IPS-20b (cell line): ENCODE results near the gene CST9L.

Experiments
- H3K27ac ChIP-seq: one replicate; pipeline ENCODE4 v1.5.1; 2013; ENCODE audit warnings: low read length
- H3K27me3 ChIP-seq: 2 replicates; pipeline ENCODE4 v1.6.1; 2013; ENCODE audit warnings: mild to moderate bottlenecking, low read length, inconsistent platforms; ENCODE audit not compliant: insufficient read depth
- H3K36me3 ChIP-seq: 2 replicates; pipeline ENCODE4 v1.6.1; 2013; ENCODE audit warnings: low read depth, mild to moderate bottlenecking, inconsistent platforms, low read length, moderate library complexity; ENCODE audit not compliant: insufficient read depth
- H3K4me1 ChIP-seq: 2 replicates; pipeline ENCODE4 v1.6.1; 2013; ENCODE audit warnings: mild to moderate bottlenecking, control low read depth, inconsistent platforms, low read length, moderate library complexity; ENCODE audit not compliant: insufficient read depth
- H3K4me3 ChIP-seq: 2 replicates; pipeline ENCODE4 v1.5.1; 2013; ENCODE audit warnings: mild to moderate bottlenecking, low read length, inconsistent platforms
- H3K9ac ChIP-seq: 2 replicates; pipeline ENCODE4 v1.6.1; 2013; ENCODE audit warnings: low read depth, mild to moderate bottlenecking, inconsistent platforms, low read length, moderate library complexity
- H3K9me3 ChIP-seq: 2 replicates; pipeline ENCODE4 v1.6.1; 2013; ENCODE audit warnings: mild to moderate bottlenecking, low read depth, low read length, inconsistent platforms; ENCODE audit not compliant: insufficient read depth

The CST9L gene, protein sequence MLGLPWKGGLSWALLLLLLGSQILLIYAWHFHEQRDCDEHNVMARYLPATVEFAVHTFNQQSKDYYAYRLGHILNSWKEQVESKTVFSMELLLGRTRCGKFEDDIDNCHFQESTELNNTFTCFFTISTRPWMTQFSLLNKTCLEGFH

DNA sequence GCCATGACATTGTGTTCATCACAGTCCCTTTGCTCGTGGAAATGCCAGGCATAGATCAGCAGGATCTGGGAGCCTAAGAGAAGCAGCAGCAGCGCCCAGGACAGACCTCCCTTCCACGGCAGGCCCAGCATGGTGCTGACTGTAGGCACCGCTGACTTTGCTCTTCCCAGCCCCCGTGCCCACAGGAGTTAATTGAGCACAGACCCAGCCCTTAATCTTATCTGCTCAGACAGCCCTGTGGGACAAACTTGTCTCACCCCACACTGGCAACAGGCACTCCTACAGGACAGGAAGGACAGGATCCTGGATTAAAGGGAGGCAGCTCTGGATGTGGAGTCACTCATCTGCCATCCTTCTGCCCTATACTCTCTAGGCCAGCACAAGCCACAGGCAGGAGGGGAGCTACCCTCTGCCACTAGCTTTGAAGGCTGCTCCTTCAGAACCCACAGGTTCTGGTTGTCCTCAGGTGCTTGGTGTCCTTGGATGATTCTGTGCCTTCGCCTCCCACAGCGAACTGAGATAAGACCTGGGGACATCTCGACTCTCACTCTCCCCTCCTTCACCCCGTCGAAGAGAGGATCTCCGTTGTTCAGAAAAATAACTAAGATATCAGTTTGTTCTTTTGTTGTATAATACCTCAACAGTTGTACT, at the start of gene CST9L:
TSS of gene CST9L (minus strand) at position 165 of the 651 bp plus-strand sequence. CDS start at position 131, 34 bp downstream.
- Histone ChIP-seq H3K4me3 (no peak within 1 kb of the TSS), H3K9me3 (no peaks in the 10 kb centered on the region), H3K36me3 (no peaks in the 10 kb centered on the region), H3K4me1 (no peaks in the 10 kb centered on the region), H3K9ac (no peak within 1 kb of the TSS), H3K27ac (no peak within 1 kb of the TSS), H3K27me3 (no peaks in the 10 kb centered on the region)

DNA sequence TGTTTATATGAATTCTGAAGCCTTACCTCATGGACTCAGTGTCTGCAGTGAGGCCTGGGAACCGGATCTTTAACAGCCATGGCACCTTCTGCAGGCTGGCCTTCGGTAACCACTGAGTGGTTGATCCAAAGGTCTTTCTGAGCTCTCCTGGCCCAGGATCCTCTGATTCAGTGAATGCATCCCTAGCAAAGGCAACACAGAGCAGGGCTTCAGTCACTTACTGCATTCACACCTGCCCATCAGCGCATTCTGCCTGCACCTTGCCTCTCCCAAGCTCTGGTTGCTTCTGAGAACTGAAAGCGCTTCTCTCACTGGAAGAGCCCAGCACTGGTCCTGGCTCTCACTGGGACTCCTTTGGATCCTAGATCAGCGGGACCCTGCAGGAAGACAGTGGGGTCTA, 45.9 kb upstream of the CST9L start:
- Histone ChIP-seq H3K4me3 (no peak overlapping the region), H3K4me1 (peaks cover under 1% of the 10 kb centered on the region; the same call in 1 of the 2 replicates), H3K9me3 (no peaks in the 10 kb centered on the region), H3K9ac (no peak overlapping the region), H3K27me3 (no peaks in the 10 kb centered on the region), H3K27ac (no peak overlapping the region), H3K36me3 (no peaks in the 10 kb centered on the region)

- Histone ChIP-seq H3K9ac (no peak overlapping the region), H3K4me1 (peaks cover 4% of the 10 kb centered on the region; the same call in 1 of the 2 replicates), H3K27ac (no peak overlapping the region), H3K27me3 (no peaks in the 10 kb centered on the region), H3K4me3 (no peak overlapping the region), H3K36me3 (no peaks in the 10 kb centered on the region), H3K9me3 (no peaks in the 10 kb centered on the region)
Measured at GRCh38 chr20:23613676-23614075, 45.4 kb upstream of the CST9L start.

GRCh38 chr20:23612396-23612795, 44.1 kb upstream of the CST9L start:
- peaks cover 4% of the 10 kb centered on the region; the same call in 1 of the 2 replicates for H3K27me3 ChIP-seq
- H3K27ac ChIP-seq = no peak overlapping the region
- H3K36me3 ChIP-seq = no peaks in the 10 kb centered on the region
- H3K4me1 ChIP-seq = peaks cover 4% of the 10 kb centered on the region; the same call in 1 of the 2 replicates
- H3K9ac ChIP-seq = no peak overlapping the region
- H3K9me3 ChIP-seq = no peaks in the 10 kb centered on the region
- no peak overlapping the region for H3K4me3 ChIP-seq

- Histone ChIP-seq H3K4me3 (no peak overlapping the region), H3K4me1 (peaks cover 6% of the 10 kb centered on the region; the same call in 1 of the 2 replicates), H3K36me3 (no peaks in the 10 kb centered on the region), H3K27ac (no peak overlapping the region), H3K9me3 (no peaks in the 10 kb centered on the region), H3K27me3 (peaks cover 9% of the 10 kb centered on the region; the same call in 1 of the 2 replicates), H3K9ac (no peak overlapping the region)
Measured at GRCh38 chr20:23609486-23610109, 41.3 kb upstream of the CST9L start.

DNA sequence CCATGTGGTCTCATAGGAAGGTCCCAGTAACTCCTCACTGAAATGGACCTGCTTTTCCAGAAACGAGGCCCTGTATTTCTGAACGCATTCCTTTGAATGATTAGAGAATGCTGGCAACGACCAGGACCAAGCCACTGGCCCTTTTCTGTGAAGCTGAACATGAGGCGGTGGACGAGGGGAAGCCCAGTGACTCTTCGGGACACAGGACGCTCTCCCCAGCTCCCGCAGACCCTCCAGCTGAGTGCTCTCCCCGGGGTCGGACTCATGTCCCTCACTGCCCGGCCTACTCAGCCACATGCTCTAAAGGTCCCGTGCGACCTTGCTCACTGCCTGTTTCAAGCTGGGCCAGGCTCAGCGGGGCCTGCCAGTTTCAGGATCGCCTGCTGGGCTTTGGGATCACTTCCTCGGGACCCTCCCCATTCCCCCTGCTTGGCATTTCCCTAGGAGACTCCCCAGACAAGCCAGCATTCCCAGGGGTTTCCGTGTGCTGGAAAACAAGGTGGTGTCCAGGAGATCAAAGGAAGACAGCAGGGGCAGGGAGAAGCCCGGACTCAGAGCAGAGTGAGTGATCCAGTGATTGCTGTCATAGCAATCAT, 40.1 kb upstream of the CST9L start:
- Histone ChIP-seq H3K27ac (no peak overlapping the region), H3K9ac (no peak overlapping the region), H3K4me3 (no peak overlapping the region), H3K4me1 (peaks cover 6% of the 10 kb centered on the region; the same call in 1 of the 2 replicates), H3K9me3 (no peaks in the 10 kb centered on the region), H3K27me3 (peaks cover 9% of the 10 kb centered on the region; the same call in 1 of the 2 replicates), H3K36me3 (no peaks in the 10 kb centered on the region)

DNA sequence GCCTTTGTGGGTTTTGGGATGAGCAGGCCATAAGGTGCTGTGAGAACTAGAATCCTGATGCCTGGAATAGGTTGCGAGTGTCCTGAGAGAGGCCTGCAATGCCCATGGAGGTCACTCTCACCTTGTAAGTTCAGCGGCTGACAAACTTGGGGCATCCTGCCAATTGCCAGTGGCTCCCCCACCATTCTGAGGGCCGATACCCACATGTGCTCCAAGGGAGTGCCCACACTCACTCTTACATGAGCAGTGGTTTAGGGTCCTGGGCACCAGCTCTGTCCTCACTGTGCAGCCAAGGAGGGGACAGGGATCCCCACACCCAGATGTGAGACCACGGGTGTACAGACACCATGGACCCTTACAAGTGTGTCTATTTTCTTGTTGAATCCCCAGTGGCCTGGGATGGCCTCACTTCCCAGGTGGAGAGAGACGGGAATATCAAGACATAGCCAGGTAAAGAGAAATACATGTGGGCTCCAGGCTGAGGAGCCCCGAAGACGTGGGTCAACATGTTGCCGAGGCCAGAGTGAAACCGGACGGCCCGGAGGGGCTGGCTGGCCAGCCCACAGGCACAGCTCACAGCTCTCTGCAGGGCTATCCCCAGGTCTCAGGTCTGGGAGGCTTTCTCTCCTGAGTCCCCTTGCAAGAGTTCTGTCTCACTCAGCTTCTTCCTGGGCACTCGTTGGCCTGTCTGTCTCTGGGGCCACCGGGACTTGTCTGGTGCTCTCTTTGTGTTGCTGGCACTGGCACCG, 39.4 kb upstream of the CST9L start:
- H3K36me3 ChIP-seq = no peaks in the 10 kb centered on the region
- peaks cover 9% of the 10 kb centered on the region; the same call in 1 of the 2 replicates for H3K27me3 ChIP-seq
- peaks cover 6% of the 10 kb centered on the region; the same call in 1 of the 2 replicates for H3K4me1 ChIP-seq
- no peak overlapping the region for H3K4me3 ChIP-seq
- H3K9ac ChIP-seq = no peak overlapping the region
- no peaks in the 10 kb centered on the region for H3K9me3 ChIP-seq
- no peak overlapping the region for H3K27ac ChIP-seq

DNA sequence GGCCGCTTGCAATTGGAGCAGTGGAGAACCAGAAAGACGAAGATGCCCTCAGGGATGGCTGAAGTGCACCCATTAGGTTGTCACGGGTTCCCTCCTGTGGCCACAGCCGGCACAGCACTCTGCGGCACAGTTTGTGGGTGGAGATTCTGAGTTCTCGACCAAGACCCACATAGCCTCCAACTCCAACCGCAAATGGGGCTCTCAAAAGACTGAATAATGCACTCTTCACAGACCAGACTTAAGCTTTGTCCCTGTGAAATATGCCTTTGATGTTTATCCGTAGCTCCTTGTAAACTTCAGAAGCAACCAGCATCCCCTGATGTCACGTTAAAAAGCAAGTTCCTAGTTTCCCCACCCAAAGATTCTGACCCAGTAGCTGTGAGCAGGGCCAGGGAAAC, 38.4 kb upstream of the CST9L start:
- H3K4me1 ChIP-seq = peaks cover 6% of the 10 kb centered on the region; the same call in 1 of the 2 replicates
- H3K4me3 ChIP-seq = no peak overlapping the region
- no peaks in the 10 kb centered on the region for H3K9me3 ChIP-seq
- H3K9ac ChIP-seq = no peak overlapping the region
- peaks cover 9% of the 10 kb centered on the region; the same call in 1 of the 2 replicates for H3K27me3 ChIP-seq
- H3K27ac ChIP-seq = no peak overlapping the region
- H3K36me3 ChIP-seq = no peaks in the 10 kb centered on the region

GRCh38 chr20:23605867-23606651, 37.8 kb upstream of the CST9L start, which contains the start of gene CST9:
TSS of gene CST9 (minus strand) at chr20:23605917. CDS start at chr20:23605864, 53 bp downstream.
- Histone ChIP-seq H3K27me3 (peaks cover 9% of the 10 kb centered on the region; the same call in 1 of the 2 replicates), H3K4me1 (peaks cover 6% of the 10 kb centered on the region; the same call in 1 of the 2 replicates), H3K36me3 (no peaks in the 10 kb centered on the region)

DNA sequence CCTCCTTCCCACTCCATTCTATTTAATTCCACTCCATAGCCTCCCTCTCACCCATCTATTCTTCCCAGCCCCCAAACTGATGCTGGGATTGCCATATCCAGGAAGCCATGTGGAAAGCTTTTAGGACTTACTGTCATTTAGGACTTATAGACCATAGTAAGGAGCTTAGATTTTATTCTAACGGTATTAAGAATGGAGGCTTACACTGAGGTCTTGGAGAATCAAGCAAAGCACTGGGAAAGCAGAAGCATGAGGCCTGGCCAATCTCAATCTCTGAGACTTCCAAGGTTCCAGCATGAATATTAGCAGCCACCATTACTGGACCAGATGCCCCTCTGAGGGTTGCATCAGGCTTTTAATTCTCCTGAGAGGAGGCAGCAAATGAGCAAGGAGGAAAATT, 36.0 kb upstream of the CST9L start:
- Histone ChIP-seq H3K36me3 (no peaks in the 10 kb centered on the region), H3K9me3 (no peaks in the 10 kb centered on the region), H3K27ac (no peak overlapping the region), H3K27me3 (peaks cover 9% of the 10 kb centered on the region; the same call in 1 of the 2 replicates), H3K9ac (no peak overlapping the region), H3K4me3 (no peak overlapping the region), H3K4me1 (peaks cover 7% of the 10 kb centered on the region; the same call in 1 of the 2 replicates)

More at GRCh38 chr20:23605867-23606651, 37.8 kb upstream of the CST9L start, which contains the start of gene CST9:
- no peaks in the 10 kb centered on the region for H3K9me3 ChIP-seq
- no peak within 1 kb of the TSS for H3K4me3 ChIP-seq
- H3K9ac ChIP-seq = no peak within 1 kb of the TSS
- no peak within 1 kb of the TSS for H3K27ac ChIP-seq
